Sigmoid colon (tissue), 4 donors: ENCODE data around the gene BCORL1.

Source experiments
- CTCF ChIP-seq, 4 experiments: fragments of 450-650 bp in 3 of 4; fragments of 200-600 bp in 1 of 4; IDR thresholded peaks; one replicate each; pipeline ENCODE4 v1.5.1; 2016 to 2019; ENCODE audit warnings: antibody characterized with exemption in 4 of 4, mild to moderate bottlenecking in 3 of 4, moderate library complexity in 2 of 4
- POLR2A ChIP-seq, 2 donors: fragments of 450-650 bp; IDR thresholded peaks; one replicate each; pipeline ENCODE4 v1.6.1; 2016; ENCODE audit warnings: antibody characterized with exemption in 2 of 2, mild to moderate bottlenecking in 2 of 2, moderate library complexity in 2 of 2
- POLR2AphosphoS5 ChIP-seq, 4 donors: sonication (generic); formaldehyde crosslinking; IDR thresholded peaks; one replicate each; pipeline ENCODE4 v1.6.1; 2017; ENCODE audit warnings: antibody characterized with exemption in 4 of 4

DNA sequence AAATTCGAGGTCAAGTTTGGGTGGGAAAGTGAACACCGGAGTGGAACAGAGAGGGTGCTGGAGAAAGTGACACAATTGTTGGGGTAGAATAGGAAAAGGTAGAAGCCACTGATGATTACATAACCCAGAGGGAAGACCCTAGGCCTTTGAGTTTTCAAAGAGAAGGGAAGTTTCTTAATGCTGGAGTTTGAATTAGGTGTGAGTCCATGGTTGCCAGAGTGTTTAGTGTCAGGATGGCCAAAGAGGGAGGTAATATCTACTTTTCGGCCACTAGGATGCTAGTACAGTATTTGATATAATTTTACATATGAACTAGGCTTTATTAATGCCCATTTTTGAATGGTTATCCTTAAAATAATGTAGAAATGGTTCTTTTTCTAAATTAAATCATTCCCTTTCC, 5.4 kb downstream of the BCORL1 start:
- TF ChIP-seq CTCF (IDR thresholded peaks at IDR 0.05) (no peak), POLR2A (IDR thresholded peaks at IDR 0.05) (no peak), POLR2AphosphoS5 (IDR thresholded peaks at IDR 0.05) (no peak)
